IPS DF 6.9 (cell line): ENCODE data around the gene CCDC92.

ENCODE experiments used
- DNase-seq: peaks from one replicate; pipeline ENCODE4 v3.0.0-alpha.2; 2013; ENCODE audit warnings: low read depth, low spot score
- H3K27ac ChIP-seq: one replicate; pipeline ENCODE4 v1.5.1; 2013; ENCODE audit warnings: low read length, control low read depth
- H3K27me3 ChIP-seq: 2 replicates; pipeline ENCODE4 v1.6.1; 2013; ENCODE audit warnings: mild to moderate bottlenecking, low read length; ENCODE audit not compliant: control insufficient read depth, insufficient read depth
- H3K36me3 ChIP-seq: 2 replicates; pipeline ENCODE4 v1.6.1; 2013; ENCODE audit warnings: low read length; ENCODE audit not compliant: control insufficient read depth, insufficient read depth
- H3K4me1 ChIP-seq: 2 replicates; pipeline ENCODE4 v1.6.1; 2013; ENCODE audit warnings: low read length; ENCODE audit not compliant: control insufficient read depth, insufficient read depth
- H3K4me3 ChIP-seq: 2 replicates; pipeline ENCODE4 v1.5.1; 2013; ENCODE audit warnings: mild to moderate bottlenecking, low read length
- H3K9me3 ChIP-seq: 2 replicates; pipeline ENCODE4 v1.6.1; 2013; ENCODE audit warnings: low read length, inconsistent platforms; ENCODE audit not compliant: control insufficient read depth, insufficient read depth
- WGBS: extraction: QIAGEN DNeasy Blood & Tissue Kit; methylation state at CpG from one replicate; pipeline ENCODE4 v1.1.7; 2013; ENCODE audit warnings: mixed read lengths, missing lambda C conversion rate; ENCODE audit not compliant: insufficient read length, insufficient coverage; 5-methylcytosine and 5-hydroxymethylcytosine counted together

The CCDC92 gene

DNA sequence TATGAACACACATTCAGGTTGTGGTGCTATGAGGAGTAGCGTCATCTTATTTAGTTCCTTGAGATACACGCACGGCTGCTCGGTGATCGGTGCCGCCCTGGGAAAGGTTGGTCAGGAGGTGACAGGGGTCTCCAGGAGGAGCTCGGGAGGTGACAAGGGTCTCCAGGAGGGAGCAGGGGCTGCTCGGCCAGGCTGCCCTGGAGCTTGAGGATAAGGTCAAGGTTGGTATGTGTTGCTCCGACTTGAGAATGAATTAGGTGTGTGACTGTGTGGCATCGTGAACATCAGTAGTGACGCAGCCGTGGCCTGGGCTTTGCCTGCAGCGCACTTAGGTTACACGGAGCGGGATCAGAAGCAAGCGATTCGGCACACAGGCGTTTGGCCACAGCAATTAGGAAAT, 36.2 kb downstream of the CCDC92 start:
- Histone ChIP-seq H3K4me3 (no peak overlapping the region), H3K36me3 (no peaks in the 10 kb centered on the region), H3K27me3 (no peaks in the 10 kb centered on the region), H3K27ac (no peak overlapping the region), H3K9me3 (no peaks in the 10 kb centered on the region), H3K4me1 (no peaks in the 10 kb centered on the region; the same call in 1 of the 2 replicates)
- no CpG with 5 or more reads among the region's 18 CpGs for WGBS
- no peak for DNase-seq

DNA sequence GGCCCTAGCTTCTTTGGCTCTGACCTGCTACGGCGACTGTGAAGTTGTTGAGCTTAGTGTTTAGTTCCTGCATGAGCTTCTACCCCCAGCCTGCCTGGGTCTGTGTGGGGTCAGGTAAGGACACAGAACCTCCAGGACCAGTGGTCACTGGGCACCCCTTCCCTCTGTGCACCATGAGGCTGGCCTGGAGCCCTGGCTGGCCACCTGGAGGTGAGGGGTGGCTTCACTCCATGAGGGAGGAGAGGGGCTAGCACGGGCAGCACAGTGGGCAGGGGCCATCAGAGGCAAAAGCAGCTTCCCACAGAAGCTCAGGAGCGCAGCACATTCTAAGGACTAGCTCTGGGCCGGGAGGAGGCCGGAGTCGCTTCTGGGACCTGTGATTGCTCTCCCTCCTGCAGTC, 36.7 kb downstream of the CCDC92 start:
- WGBS, result no CpG with 5 or more reads among the region's 7 CpGs
- H3K4me1 ChIP-seq, result no peaks in the 10 kb centered on the region; the same call in 1 of the 2 replicates
- no peak overlapping the region for H3K27ac ChIP-seq
- DNase-seq, result no peak
- no peak overlapping the region for H3K4me3 ChIP-seq
- no peaks in the 10 kb centered on the region for H3K36me3 ChIP-seq
- no peaks in the 10 kb centered on the region for H3K27me3 ChIP-seq
- H3K9me3 ChIP-seq, result no peaks in the 10 kb centered on the region

DNA sequence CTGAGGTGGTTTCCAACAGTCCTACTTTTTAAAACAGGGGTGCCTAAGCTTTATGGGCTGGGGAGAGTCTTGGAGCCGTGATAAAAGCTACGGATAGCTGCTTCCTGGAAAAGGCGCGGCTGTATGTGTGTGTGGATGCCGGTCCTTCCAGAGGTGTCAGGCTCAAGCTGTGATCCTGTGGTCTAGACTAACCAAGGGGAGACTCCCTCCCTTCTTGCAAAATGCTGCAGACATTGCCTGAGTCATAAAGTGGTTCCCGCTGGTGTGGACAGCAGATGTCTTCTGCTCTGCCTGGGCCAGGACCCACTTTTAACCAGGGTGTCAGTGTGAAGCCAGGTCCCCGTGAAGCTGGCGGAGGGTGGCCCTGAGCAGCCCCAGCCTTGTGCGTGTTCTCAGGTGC, 37.8 kb downstream of the CCDC92 start:
- WGBS, result no CpG with 5 or more reads among the region's 9 CpGs
- H3K4me1 ChIP-seq, result no peaks in the 10 kb centered on the region; the same call in 1 of the 2 replicates
- DNase-seq, result no peak
- H3K9me3 ChIP-seq, result no peaks in the 10 kb centered on the region
- H3K27me3 ChIP-seq, result no peaks in the 10 kb centered on the region
- H3K36me3 ChIP-seq, result no peaks in the 10 kb centered on the region
- no peak overlapping the region for H3K4me3 ChIP-seq
- no peak overlapping the region for H3K27ac ChIP-seq

DNA sequence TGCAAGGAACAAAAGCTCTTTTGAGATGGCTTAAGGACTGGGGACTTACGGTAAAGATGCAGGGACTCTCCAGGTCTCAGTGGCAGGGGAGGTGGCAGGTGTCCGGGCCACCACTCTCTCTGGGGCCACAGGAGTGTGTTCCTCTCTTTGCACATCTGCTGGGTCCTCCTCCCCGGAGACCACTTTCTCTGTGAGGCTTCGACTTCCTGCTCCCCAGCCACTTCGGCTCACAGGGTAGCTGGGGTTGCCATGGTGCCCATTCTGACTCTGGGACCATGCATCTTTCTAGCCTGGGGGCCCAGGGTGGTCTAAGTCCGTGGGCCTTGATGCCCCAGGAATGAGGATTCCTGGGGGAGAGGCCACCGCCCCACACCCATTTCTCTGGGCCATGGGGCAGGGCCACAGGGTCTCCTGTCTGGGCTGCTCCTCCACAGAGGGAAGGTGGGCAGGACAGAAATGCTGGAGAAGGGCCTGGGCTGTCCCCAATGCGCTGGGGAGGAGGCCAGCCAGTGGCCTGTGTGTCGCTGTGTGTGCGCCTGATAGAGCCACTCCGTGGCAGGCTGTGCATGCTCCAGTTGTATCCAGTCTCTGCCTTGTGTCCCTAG, 38.5 kb downstream of the CCDC92 start:
- H3K36me3 ChIP-seq, result no peaks in the 10 kb centered on the region
- H3K27ac ChIP-seq, result no peak overlapping the region
- DNase-seq, result no peak
- H3K9me3 ChIP-seq, result no peaks in the 10 kb centered on the region
- H3K4me1 ChIP-seq, result no peaks in the 10 kb centered on the region; the same call in 1 of the 2 replicates
- no CpG with 5 or more reads among the region's 11 CpGs for WGBS
- H3K4me3 ChIP-seq, result no peak overlapping the region
- no peaks in the 10 kb centered on the region for H3K27me3 ChIP-seq

DNA sequence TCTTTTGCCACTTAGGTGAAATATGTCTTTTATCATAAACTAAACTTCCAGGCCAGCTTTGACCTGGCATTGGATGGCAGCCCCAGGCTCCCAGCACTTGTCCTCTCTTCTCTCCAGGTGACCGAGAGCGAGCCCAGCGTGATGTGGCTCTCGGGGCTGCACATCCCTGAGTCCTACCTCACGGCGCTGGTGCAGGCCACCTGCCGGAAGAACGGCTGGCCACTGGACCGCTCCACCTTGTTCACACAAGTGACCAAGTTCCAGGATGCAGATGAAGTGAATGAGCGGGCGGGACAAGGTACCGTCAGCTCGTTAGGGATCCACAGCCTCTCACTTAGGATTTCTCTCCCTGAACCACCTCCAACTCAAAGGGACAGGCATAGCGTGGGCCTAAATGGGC, 39.4 kb downstream of the CCDC92 start:
- DNase-seq, result no peak
- H3K4me1 ChIP-seq, result no peaks in the 10 kb centered on the region
- WGBS, result no CpG with 5 or more reads among the region's 14 CpGs
- no peak overlapping the region for H3K27ac ChIP-seq
- H3K4me3 ChIP-seq, result no peak overlapping the region
- H3K9me3 ChIP-seq, result no peaks in the 10 kb centered on the region
- H3K36me3 ChIP-seq, result no peaks in the 10 kb centered on the region
- H3K27me3 ChIP-seq, result no peaks in the 10 kb centered on the region

DNA sequence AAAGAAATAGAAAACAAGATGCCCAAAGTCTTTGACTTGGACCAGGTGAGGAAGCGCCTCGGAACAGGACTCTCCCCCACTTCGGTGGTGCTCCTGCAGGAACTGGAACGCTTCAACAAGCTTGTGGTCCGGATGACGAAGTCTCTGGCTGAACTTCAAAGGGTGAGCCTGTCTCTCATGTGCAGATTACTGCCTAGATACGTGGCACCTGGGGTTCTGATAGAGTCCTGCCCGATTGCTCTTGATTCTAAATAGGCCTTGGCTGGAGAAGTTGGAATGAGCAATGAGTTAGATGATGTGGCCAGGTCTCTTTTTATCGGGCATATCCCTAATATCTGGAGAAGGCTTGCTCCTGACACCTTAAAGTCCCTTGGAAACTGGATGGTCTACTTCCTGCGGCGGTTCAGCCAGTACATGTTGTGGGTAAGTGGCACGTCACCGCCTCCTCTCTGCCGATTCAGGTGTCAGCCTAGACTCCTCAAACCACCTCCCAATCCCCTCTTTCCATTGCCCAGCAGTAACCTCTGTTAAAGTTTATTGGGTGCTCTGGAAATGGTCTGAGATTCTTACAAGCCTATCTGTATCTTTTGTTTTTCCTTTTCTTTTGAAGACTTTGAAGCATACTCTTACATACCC, 40.8 kb downstream of the CCDC92 start:
- no CpG with 5 or more reads among the region's 14 CpGs for WGBS
- DNase-seq, result no peak
- no peaks in the 10 kb centered on the region for H3K27me3 ChIP-seq
- H3K27ac ChIP-seq, result no peak overlapping the region
- H3K9me3 ChIP-seq, result no peaks in the 10 kb centered on the region
- no peaks in the 10 kb centered on the region for H3K36me3 ChIP-seq
- H3K4me3 ChIP-seq, result no peak overlapping the region
- no peaks in the 10 kb centered on the region for H3K4me1 ChIP-seq

DNA sequence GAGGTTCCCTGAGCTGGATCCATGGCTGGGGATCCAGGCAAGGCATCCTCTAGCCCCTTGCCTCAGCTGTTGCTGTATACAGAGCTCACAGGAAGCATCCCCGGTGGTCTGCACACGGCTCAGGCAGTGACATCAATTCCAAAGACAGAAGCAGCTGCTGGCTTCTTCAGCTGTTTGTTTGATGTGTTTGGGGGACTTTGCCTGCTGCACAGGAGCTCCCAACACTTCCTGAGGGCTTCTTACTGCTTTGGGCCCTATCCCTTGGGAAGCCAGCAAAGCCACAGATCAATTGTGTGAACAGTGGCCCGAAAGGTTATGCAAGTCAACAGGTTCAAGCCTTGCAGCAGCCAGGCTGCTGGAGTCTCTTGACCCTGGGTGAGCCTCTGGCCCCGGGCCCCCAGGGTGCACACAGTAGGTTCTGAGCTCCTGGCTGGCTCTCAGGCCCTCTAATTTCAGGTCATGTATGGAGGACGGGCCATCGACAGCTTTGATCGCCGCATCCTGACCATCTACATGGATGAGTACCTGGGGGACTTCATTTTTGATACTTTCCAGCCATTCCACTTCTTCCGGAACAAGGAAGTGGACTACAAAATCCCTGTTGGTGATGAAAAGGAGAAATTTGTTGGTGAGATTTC, 42.6 kb downstream of the CCDC92 start:
- DNase-seq, result no peak
- Histone ChIP-seq H3K4me1 (no peaks in the 10 kb centered on the region), H3K27ac (no peak overlapping the region), H3K4me3 (no peak overlapping the region), H3K36me3 (no peaks in the 10 kb centered on the region), H3K9me3 (no peaks in the 10 kb centered on the region), H3K27me3 (no peaks in the 10 kb centered on the region)
- no CpG with 5 or more reads among the region's 9 CpGs for WGBS

DNA sequence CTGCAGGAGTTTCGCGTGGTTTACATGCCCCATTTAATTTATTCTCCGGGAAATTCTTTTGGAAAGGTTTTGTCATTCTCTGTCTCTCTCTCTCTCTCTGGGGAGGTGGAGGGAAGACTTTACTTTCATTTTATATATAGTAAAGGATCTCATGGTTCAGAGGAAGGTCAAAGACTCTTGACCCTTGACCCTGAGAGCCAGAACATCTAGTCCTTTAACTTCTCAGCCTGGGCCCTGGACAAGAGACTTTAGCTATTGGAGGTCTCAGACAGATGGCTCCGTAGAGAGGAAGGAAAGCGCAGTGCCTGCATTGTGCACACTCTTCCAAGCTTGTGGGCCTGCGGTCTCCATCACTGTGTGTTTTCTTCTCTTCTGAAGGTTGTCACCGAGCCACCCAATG, 43.7 kb downstream of the CCDC92 start:
- H3K27me3 ChIP-seq, result no peaks in the 10 kb centered on the region
- WGBS, result no CpG with 5 or more reads among the region's 7 CpGs

DNA sequence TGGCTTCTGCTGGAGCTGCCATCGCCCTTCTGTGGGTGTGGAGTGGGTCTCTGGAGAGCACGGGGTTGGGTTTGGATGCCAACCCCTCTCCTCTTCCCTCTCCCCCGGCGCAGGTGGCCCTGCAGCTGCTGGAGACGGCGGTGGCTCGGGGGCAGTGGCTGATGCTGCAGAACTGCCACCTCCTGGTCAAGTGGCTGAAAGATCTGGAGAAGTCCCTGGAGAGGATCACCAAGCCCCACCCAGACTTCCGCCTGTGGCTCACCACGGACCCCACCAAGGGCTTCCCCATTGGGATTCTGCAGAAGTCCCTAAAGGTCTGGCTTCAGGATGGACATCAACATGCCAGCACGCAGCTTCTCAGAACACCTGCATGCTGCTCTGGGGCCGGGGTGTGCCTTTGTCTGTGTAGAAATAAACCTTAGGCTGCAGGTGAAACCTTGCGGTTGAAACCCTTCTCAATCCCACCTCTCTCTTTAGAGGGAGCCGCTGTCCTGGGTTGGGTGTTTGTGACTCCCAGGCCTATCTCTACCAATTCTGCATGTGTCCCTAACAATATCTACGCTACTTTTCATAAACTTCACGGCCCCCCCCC, 44.3 kb downstream of the CCDC92 start:
- Histone ChIP-seq H3K27me3 (no peaks in the 10 kb centered on the region), H3K4me3 (no peak overlapping the region), H3K4me1 (no peaks in the 10 kb centered on the region), H3K36me3 (no peaks in the 10 kb centered on the region), H3K27ac (no peak overlapping the region), H3K9me3 (no peaks in the 10 kb centered on the region)
- WGBS, result no CpG with 5 or more reads among the region's 15 CpGs
- no peak for DNase-seq

More for the DNA sequence above, 43.7 kb downstream of the CCDC92 start:
- H3K4me3 ChIP-seq, result no peak overlapping the region
- H3K9me3 ChIP-seq, result no peaks in the 10 kb centered on the region
- H3K27ac ChIP-seq, result no peak overlapping the region
- H3K4me1 ChIP-seq, result no peaks in the 10 kb centered on the region
- no peak for DNase-seq
- no peaks in the 10 kb centered on the region for H3K36me3 ChIP-seq

DNA sequence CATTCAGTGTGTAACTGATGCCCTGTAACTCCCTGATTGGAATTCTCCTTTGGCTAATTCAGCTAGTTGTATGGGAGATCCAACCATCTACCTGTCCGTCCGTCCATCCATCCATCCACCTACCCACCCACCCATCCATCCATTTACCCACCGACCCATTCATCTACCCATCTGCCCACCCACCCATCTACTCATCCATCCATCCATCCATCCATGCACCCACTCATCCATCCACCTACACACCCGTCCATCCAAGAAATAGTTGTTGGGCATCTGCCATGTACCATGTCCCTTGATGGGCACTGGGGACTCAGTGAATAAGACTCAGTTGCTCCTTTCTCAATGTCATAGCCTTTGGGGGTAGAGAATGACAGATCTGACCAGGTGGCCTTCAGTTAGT, 48.1 kb downstream of the CCDC92 start:
- no peaks in the 10 kb centered on the region for H3K9me3 ChIP-seq
- no CpG with 5 or more reads among the region's 4 CpGs for WGBS
- H3K27ac ChIP-seq, result no peak overlapping the region
- H3K4me1 ChIP-seq, result no peaks in the 10 kb centered on the region
- H3K4me3 ChIP-seq, result no peak overlapping the region
- no peaks in the 10 kb centered on the region for H3K36me3 ChIP-seq
- H3K27me3 ChIP-seq, result no peaks in the 10 kb centered on the region
- no peak for DNase-seq
